Kasumi-1 (cell line): ENCODE results near the gene CFAP45.
A peak's percentile ranks its signal among the peaks of the same experiment; 100 is the strongest.

Experiments used
- DNase-seq, 2 experiments: peaks; one replicate each; lab custom pipeline; 2025; lab: John Stamatoyannopoulos, UW

The CFAP45 gene

GRCh38 chr1:159853417-159854115 is 46.4 kb downstream of the CFAP45 start:
- peak in 1 of 2 experiments; percentile 1 for DNase-seq

GRCh38 chr1:159851407-159851806 is 48.6 kb downstream of the CFAP45 start:
- no peak for DNase-seq

GRCh38 chr1:159849626-159850366 is 50.2 kb downstream of the CFAP45 start:
- DNase-seq, result no peak

GRCh38 chr1:159848326-159848725 is 51.6 kb downstream of the CFAP45 start:
- no peak for DNase-seq

GRCh38 chr1:159847231-159847630 is 52.7 kb downstream of the CFAP45 start:
- DNase-seq, result no peak

GRCh38 chr1:159845751-159846629 is 54.0 kb downstream of the CFAP45 start:
- no peak for DNase-seq

GRCh38 chr1:159843459-159843858 is 56.5 kb downstream of the CFAP45 start:
- no peak for DNase-seq

GRCh38 chr1:159841749-159842148 is 58.2 kb downstream of the CFAP45 start:
- DNase-seq, result no peak

- no peak for DNase-seq
Measured at GRCh38 chr1:159839116-159839849, 60.7 kb downstream of the CFAP45 start.

GRCh38 chr1:159838715-159839114 is 61.2 kb downstream of the CFAP45 start:
- no peak for DNase-seq

- no peak for DNase-seq
Measured at GRCh38 chr1:159835862-159836525, 64.0 kb downstream of the CFAP45 start.

- no peak for DNase-seq
Measured at GRCh38 chr1:159835356-159835755, 64.6 kb downstream of the CFAP45 start.

GRCh38 chr1:159832309-159832708 is 67.7 kb downstream of the CFAP45 start:
- no peak for DNase-seq

- DNase-seq, result no peak
Measured at GRCh38 chr1:159831412-159832141, 68.4 kb downstream of the CFAP45 start.

- no peak for DNase-seq
Measured at GRCh38 chr1:159830722-159831121, 69.2 kb downstream of the CFAP45 start.

GRCh38 chr1:159829822-159830465 is 70.0 kb downstream of the CFAP45 start:
- DNase-seq, result no peak

GRCh38 chr1:159829273-159829634 is 70.7 kb downstream of the CFAP45 start:
- DNase-seq, result peak; percentile 74 to 83

GRCh38 chr1:159828581-159829272 is 71.2 kb downstream of the CFAP45 start:
- DNase-seq, result no peak

GRCh38 chr1:159828176-159828575 is 71.8 kb downstream of the CFAP45 start:
- no peak for DNase-seq

- no peak for DNase-seq
Measured at GRCh38 chr1:159827549-159827948, 72.4 kb downstream of the CFAP45 start.
